GM19395 (cell line): ENCODE measurements around the gene ERFL.

Source experiments
- ATAC-seq: cut with Tn5 transposase; IDR thresholded peaks from one replicate; pipeline ENCODE4 v1.9.1; 2021; ENCODE audit warnings: mild to moderate bottlenecking, moderate library complexity; ENCODE audit not compliant: unreplicated experiment

Gene ERFL

GRCh38 chr19:41928221-41928683 is at the start of gene ERFL:
TSS of gene ERFL (minus strand) at chr19:41928449. CDS start at chr19:41912919, 15,530 bp downstream.
- no peak for ATAC-seq

GRCh38 chr19:41977916-41978315 is 49.7 kb upstream of the ERFL start:
- ATAC-seq = no peak

- no peak for ATAC-seq
Measured at GRCh38 chr19:41974652-41975051, 46.4 kb upstream of the ERFL start.

GRCh38 chr19:41971363-41971762 is 43.1 kb upstream of the ERFL start:
- no peak for ATAC-seq

- ATAC-seq = no peak
Measured at GRCh38 chr19:41969772-41970458, 41.7 kb upstream of the ERFL start.

GRCh38 chr19:41968751-41969595 is 40.7 kb upstream of the ERFL start:
- ATAC-seq = no peak

- no peak for ATAC-seq
Measured at GRCh38 chr19:41967054-41967783, 39.0 kb upstream of the ERFL start.

GRCh38 chr19:41965106-41965505 is 36.9 kb upstream of the ERFL start:
- no peak for ATAC-seq

GRCh38 chr19:41960973-41961372 is 32.7 kb upstream of the ERFL start:
- ATAC-seq = no peak

- peak; percentile 78 for ATAC-seq
Measured at GRCh38 chr19:41959056-41960053, 31.1 kb upstream of the ERFL start, which contains the start of gene RABAC1. TSS of gene RABAC1 (minus strand) at chr19:41959321. CDS start at chr19:41959292, 29 bp downstream.

GRCh38 chr19:41958367-41959055 is 30.3 kb upstream of the ERFL start:
- peak; percentile 63 for ATAC-seq

- no peak for ATAC-seq
Measured at GRCh38 chr19:41957838-41958366, 29.7 kb upstream of the ERFL start.

GRCh38 chr19:41957161-41957837 is 29.1 kb upstream of the ERFL start:
- no peak for ATAC-seq

GRCh38 chr19:41956621-41957020 is 28.4 kb upstream of the ERFL start:
- ATAC-seq = no peak

- no peak for ATAC-seq
Measured at GRCh38 chr19:41955521-41955920, 27.3 kb upstream of the ERFL start.

GRCh38 chr19:41951686-41952172 is 23.5 kb upstream of the ERFL start:
- ATAC-seq = no peak

- no peak for ATAC-seq
Measured at GRCh38 chr19:41947091-41947490, 18.8 kb upstream of the ERFL start.

GRCh38 chr19:41945135-41945766 is 17.0 kb upstream of the ERFL start:
- peak; percentile 80 for ATAC-seq
